ENCODE data around the gene TMEM208.
A peak's percentile ranks its signal among the peaks of the same experiment; 100 is the strongest.

The TMEM208 gene

GRCh38 chr16:67226804-67227566 is at the start of gene TMEM208:
TMEM208 (plus strand) TSS chr16:67227130; CDS start chr16:67227219, 89 bp downstream.
- DNase-seq: peak; percentile 96 to 98

- DNase-seq: peak; percentile 43 to 48
Observed at GRCh38 chr16:67177743-67178699, 48.9 kb upstream of the TMEM208 start.

- no peak for DNase-seq
Observed at GRCh38 chr16:67179421-67180080, 47.4 kb upstream of the TMEM208 start.

- no peak for DNase-seq
Observed at GRCh38 chr16:67180166-67180565, 46.8 kb upstream of the TMEM208 start.

- DNase-seq: no peak
Observed at GRCh38 chr16:67181346-67181745, 45.6 kb upstream of the TMEM208 start.

GRCh38 chr16:67182288-67182687 is 44.6 kb upstream of the TMEM208 start:
- no peak for DNase-seq

- no peak for DNase-seq
Observed at GRCh38 chr16:67183284-67183626, 43.7 kb upstream of the TMEM208 start.

GRCh38 chr16:67183627-67184452 is 43.1 kb upstream of the TMEM208 start, which contains the start of gene MATCAP1:
MATCAP1 (minus strand) TSS chr16:67183963; CDS start chr16:67180610, 3,353 bp downstream.
- peak; percentile 91 to 92 for DNase-seq

- no peak for DNase-seq
Observed at GRCh38 chr16:67184453-67184994, 42.4 kb upstream of the TMEM208 start.

GRCh38 chr16:67184995-67185650 is 41.8 kb upstream of the TMEM208 start:
- DNase-seq: peak; percentile 77 to 78

GRCh38 chr16:67185651-67186134 is 41.2 kb upstream of the TMEM208 start:
- no peak for DNase-seq

- no peak for DNase-seq
Observed at GRCh38 chr16:67186550-67186950, 40.4 kb upstream of the TMEM208 start.

GRCh38 chr16:67187175-67187890 is 39.6 kb upstream of the TMEM208 start:
- no peak for DNase-seq

- no peak for DNase-seq
Observed at GRCh38 chr16:67188323-67188722, 38.6 kb upstream of the TMEM208 start.

GRCh38 chr16:67188798-67189197 is 38.1 kb upstream of the TMEM208 start:
- DNase-seq: no peak

GRCh38 chr16:67190041-67190440 is 36.9 kb upstream of the TMEM208 start, which contains the start of gene EXOC3L1:
EXOC3L1 (minus strand) TSS chr16:67190136; CDS start chr16:67189676, 460 bp downstream.
- DNase-seq: no peak

GRCh38 chr16:67190448-67191399 is 36.2 kb upstream of the TMEM208 start:
- DNase-seq: no peak

- DNase-seq: no peak
Observed at GRCh38 chr16:67191411-67191994, 35.4 kb upstream of the TMEM208 start.
